Amygdala (tissue), 56 donors: Measurements from ENCODE around the gene DICER1.
A peak's percentile ranks its signal among the peaks of the same experiment; 100 is the strongest.

Experiments used
- DNase-seq, 56 donors: peaks; one replicate each; lab custom pipeline; 2025; lab: John Stamatoyannopoulos, UW

DICER1 gene

DNA sequence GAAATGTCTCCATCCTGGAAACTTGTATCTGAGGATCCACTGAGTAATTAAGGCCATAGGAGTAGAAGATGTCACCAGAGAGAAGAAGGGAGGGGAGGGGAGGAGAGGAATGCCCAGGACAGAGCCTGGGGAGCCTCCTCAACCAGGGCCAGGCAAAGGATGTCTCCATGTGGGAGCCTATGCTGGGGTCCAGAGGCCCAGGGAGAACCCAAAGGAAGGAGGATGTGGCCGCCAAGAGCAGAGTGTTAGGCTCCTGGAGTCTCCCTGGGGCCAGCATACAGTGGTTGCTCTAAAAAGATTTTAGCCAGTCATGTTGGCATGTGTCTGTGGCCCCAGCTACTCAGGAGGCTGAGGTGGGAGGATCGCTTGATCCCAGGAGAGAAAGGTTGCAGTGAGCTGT is 92.6 kb downstream of the DICER1 start:
- DNase-seq, result no peak

DNA sequence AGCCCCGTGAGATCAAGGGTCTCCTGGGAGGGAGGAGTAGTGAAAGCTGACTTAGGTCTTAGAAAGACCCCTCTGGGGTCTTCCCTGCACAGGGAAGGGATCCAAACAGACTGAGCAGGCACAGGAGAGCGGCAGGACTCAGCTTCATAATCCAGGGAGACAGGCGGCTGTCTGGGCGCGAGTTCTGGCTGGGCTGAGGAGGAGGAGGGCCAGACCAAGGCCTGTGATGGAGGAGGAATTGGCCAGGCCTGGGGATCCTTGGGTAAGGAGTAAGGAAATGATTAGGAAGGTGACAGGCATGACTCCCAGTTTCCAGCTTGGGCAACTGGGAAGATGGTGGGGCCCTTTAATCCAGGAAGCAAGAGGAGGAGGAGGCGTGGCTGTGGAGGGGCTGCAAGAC is 93.1 kb downstream of the DICER1 start:
- DNase-seq, result no peak

DNA sequence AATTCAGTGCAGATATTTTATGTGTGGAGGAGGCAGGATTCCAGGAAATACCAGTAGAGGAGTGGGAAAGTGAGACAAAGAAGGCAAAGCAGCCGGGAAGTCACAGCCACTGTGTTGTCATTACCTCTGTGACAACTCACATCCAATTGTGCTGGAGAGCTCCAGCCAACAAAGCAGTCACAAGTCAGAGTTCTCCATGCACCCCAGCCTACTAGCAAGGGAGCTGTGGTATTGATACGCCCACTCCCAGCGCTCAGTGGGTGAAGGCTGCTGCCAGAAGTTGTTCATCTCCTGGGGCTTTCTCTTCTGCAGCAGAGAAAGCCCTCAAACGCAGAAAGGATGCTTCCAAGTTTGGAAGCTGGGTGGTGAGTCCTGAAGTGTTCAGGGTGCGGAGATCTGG is 93.9 kb downstream of the DICER1 start:
- peak in 1 of 56 donors; percentile 9 for DNase-seq

GRCh38 chr14:95062946-95063345 is 94.4 kb downstream of the DICER1 start:
- no peak for DNase-seq

GRCh38 chr14:95062220-95062619 is 95.1 kb downstream of the DICER1 start:
- DNase-seq, result no peak

DNA sequence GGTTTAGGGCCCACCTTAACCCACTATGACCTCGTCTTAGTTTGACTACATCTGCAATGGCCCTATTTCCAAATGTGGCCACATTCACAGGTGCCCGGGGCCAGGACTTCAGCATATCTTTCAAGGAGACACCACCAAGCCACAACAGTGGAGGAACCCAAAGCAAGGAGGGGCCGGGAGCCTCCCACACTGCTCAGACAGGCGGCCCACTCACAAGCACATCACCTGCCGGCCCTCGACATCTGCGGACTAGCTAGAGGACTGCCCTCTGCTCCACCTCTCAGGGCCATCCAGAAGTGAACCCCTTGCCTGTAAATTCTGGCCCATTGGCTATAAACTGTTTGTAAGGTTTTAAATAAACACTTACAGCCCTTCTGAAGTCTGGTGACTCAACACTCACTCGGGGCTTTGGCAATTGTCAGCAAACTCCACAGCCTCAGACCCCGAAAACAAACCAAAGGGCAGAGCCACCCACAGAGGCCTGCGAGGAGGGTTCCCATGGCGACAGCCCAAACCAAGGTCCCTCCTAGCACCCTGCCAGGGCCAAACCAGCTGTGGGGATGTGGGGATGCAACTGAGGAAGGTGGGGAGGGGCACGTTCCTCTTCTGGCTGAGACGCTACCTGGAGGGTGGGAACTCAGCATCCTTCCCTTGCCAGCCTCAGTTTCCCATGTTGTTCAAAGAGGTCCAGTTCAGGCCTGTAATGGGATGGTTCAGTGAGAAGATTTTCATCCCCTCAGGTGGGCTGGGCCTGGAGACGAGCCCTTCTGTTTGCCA is 95.8 kb downstream of the DICER1 start:
- DNase-seq, result no peak

- DNase-seq, result no peak
Observed at GRCh38 chr14:95059126-95059525, 98.2 kb downstream of the DICER1 start.

DNA sequence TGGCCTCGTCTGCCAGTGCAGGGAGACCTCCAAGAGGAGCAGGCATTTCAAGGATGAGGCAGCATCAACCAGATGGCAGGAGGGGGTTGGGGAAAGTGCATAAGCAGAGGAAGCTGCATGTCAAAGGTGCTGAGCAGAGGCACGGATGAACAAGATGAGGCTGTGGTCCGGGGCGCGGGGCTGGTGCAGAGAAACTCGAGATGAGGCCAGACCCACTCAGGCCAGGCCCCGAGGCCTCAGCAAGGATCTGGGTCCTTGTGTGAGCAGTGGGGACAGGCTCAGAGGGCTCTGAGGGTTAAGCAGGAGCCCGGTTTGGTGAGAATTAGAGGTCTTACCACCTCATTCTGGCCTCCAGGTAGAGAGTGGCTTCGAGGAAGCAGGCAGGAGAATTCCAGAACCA is 98.8 kb downstream of the DICER1 start:
- no peak for DNase-seq

DNA sequence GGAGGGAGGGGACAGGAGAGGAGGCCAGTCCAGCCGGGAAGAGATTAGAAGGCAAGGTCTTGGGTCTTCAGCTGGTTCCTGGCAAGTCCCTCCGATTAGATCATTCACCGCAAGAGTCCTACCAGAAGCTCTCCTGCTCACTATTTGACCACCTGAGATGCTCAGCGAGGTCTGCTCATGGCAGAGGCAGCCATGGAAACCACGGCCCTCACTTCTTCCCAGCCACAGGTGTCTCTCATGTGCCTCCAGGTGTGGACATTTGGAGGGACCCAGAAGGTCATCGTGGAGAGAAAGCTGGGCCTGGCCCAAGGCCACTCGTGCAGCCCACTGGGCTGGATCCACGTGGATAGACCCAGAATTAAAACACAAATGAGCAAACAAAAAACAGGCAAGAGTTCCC is 99.5 kb downstream of the DICER1 start:
- DNase-seq, result no peak

GRCh38 chr14:95057147-95057546 is 100.2 kb downstream of the DICER1 start:
- no peak for DNase-seq

- DNase-seq, result no peak
Observed at GRCh38 chr14:95056476-95056875, 100.9 kb downstream of the DICER1 start.

- no peak for DNase-seq
Observed at GRCh38 chr14:95055318-95055717, 102.0 kb downstream of the DICER1 start.

DNA sequence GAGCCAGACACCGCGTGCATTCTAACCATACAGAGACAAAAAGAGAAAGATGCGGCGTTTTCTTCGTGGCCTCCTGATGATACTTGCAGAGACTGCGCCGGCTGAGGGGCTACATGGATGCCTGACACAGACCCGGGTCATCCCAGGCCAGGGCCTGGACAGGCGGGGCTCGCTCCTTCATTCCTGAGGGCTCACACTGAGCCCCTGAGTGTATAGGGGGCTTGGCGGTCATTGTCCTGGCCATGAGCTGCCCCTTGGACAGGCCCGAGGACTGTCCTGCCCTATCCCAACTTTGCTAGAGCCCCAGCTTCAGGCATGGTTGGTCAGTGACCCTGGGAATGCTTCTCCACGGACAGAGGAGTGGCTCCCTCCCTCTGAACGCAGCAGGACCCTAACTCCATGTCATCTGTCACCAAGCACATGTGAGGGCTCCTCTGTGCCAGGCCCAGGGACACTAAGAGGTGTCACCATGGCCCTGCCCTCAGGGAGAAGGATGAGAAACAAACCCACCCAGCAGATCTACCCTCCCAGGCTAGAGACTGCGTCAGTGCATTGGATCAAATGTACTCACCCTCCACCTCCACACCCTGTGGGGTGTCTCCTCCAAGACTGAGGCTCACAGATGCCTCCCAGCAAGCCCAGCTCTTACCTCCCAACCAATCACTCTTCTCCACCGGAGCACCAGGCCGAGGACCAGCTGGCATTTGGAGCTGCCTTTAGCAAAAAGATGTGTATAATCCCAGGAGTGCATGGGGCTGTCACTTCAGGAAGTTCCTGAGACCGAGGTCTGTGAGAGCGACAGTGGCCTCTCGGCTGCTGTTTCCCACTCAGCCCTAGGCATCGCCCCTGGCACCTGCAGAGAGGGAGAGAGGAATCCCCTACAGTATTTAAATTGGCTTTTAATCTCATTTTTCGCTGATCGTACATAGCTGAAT is 102.7 kb downstream of the DICER1 start:
- no peak for DNase-seq

DNA sequence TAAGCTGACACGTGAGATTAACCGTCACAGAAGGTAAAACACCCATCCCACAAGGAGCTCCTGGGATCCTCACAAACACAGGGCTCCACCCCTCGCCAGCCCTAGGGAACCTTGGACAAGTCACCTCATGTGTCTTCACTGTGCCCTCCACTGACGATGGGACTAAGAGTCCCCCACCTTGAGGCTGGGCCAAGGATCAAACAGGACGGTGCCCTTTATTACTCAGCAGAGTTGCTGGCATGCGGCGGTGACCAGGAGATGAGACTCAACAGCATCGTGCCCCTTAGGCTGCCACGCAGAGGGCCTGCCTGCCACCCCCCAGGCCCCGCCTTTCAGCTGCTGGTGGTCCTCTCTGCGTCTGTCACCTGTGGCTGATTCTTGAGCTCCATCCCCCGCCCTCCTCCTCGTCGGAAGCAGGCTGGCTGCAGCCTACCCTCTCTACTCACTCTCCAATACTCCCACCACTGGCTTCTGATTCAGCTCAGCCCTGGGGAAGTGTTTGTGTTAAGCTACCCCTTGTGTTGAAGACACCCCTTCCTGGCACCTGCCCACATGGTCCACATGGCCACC is 105.2 kb downstream of the DICER1 start:
- no peak for DNase-seq

- no peak for DNase-seq
Observed at GRCh38 chr14:95049952-95050351, 107.4 kb downstream of the DICER1 start.

GRCh38 chr14:95048771-95049312 is 108.5 kb downstream of the DICER1 start:
- DNase-seq, result no peak

GRCh38 chr14:95047754-95048153 is 109.6 kb downstream of the DICER1 start:
- no peak for DNase-seq

GRCh38 chr14:95046711-95047681 is 110.3 kb downstream of the DICER1 start:
- DNase-seq, result peak in 13 of 56 donors; percentile 6 to 55 (median 24)

- no peak for DNase-seq
Observed at GRCh38 chr14:95045836-95046430, 111.4 kb downstream of the DICER1 start.
